GM19397 (cell line): Measurements from ENCODE around the gene GPX3.
A peak's percentile ranks its signal among the peaks of the same experiment; 100 is the strongest.

ENCODE experiments used
- ATAC-seq: cut with Tn5 transposase; IDR thresholded peaks from one replicate; pipeline ENCODE4 v1.9.1; 2021; ENCODE audit warnings: mild to moderate bottlenecking, moderate library complexity; ENCODE audit not compliant: unreplicated experiment

GPX3 gene

GRCh38 chr5:151055336-151055735, 34.9 kb downstream of the GPX3 start:
- ATAC-seq, result no peak

DNA sequence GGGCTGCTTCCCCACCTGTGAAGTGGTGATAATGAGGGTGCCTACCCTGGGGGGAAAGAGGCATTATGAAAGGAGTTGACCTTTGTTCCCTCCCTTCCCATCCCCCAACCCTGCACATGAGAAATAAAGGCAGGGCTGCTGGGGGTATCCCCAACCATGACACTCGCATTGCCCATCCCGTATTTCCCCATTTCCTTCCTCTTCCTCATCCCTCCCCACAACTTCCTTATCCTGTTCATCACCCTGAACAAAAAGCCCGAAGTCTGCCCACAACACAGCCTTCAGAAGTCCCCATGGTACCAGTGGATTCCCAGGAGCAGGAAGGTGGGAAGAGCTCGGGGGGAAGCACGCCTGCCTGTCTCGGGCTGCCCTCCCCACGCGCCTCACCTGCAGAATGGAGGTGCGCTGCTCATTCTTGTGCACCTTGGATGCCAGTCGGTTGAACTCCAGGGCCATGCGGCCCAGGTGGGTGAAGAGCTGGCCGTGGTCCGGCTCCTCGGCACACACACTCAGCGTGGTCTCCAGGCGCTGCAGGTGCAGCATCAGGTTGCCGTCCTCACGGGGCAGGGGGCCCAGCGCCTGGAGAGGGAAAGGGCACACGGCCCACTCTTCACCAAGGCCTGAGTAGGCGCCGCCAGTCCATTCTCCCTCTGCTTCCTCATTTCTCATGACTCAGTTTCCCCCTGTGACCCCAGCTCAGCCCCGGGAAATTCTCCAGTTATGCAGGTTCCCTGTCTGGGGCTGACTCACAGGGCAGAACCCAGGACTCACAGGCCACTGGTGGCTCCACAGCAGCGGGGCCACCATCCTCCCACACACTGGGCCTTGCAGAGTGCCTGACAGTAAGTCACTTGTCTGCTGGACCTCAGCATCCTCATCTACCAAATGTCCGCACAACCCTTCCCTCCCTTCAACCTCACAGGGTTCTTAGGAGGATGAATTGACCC, 36.3 kb downstream of the GPX3 start:
- no peak for ATAC-seq

DNA sequence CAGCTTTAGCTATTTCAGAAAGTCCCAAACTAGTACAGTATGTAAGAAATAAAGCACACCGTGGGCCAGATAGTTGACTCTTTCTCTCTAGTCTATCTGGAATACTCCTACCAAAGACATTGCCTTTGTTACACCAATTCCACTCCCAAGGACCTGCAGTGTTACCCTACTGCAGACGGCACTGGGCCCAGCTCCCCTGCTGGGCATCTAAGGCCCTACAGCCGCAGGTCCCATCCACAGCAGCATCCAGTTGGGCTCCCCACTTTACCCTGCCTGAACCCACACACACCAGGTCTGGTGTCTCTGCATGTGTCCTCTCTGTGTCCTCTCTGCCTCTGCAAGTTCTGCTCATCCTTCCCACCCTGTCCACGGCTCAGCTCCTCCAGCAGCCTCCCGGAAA, 37.9 kb downstream of the GPX3 start:
- ATAC-seq, result no peak

- no peak for ATAC-seq
These were observed 38.6 kb downstream of the GPX3 start for GRCh38 chr5:151058891-151059489.

GRCh38 chr5:151060742-151061141, 40.4 kb downstream of the GPX3 start:
- ATAC-seq, result no peak

DNA sequence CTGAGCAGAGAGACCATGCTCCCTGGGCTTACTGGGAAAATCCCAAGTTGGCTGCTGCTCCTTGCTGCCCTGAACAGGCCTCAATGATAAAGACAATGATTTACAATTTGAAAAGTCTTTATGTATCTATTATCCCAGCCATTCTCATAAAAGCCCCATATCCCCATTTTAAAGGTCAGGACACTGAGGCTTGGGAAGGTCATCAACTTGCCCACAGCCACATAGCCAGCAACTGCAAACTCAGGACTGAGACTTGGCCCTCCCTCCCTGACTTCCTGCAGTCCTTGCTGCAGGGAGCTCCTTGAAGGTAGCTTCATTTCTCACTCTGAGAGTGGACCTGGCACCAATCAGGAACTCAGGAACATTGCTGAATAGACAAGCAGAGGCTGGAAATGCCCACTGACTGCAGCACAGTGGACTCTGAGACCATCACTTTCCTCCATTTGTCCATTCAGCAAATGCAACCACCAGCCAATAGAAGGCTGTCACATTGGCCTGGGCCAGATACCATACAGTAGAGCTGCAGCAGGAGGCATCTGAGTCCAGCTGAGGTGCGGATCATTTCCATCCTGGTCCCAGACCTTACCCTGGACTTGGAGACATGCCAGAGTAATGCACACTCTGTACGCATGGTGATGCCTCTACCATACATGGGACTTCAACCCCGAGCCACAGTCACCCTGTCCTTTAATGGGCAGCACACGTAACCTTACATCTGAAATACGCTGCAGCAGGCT, 42.2 kb downstream of the GPX3 start:
- ATAC-seq, result no peak

GRCh38 chr5:151063142-151063989, 43.0 kb downstream of the GPX3 start:
- ATAC-seq, result no peak

DNA sequence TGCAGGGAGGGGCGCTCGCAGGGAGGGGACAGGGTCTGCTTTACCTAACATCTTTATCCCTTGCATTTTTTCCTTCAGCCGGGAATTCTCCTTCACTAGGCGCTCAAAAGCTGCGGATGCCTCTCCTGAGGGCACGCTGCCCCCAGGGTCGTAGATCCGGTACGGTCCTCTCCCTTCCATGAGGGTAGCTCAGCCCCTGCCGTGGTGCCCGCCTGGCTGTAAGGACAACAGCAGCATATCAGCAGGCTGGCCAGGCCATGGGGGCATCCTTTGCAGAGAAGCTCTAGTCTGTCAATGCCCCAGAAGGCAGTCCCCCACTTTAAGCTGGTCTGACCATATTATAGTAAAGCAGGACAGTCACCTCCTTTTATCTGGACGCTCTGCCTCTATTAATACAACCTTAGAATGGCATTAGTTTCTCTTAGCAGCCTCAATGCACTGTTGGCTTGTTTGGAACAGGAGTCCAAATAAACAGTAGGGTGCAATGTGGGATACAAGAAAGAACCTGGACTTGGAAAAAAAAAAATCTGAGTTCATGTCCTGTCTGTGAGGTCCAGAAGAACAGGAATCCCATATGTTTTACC, 44.6 kb downstream of the GPX3 start:
- ATAC-seq, result no peak

- ATAC-seq, result no peak
These were observed 45.2 kb downstream of the GPX3 start for GRCh38 chr5:151065609-151066008.

GRCh38 chr5:151066920-151067319, 46.5 kb downstream of the GPX3 start:
- no peak for ATAC-seq

GRCh38 chr5:151067632-151068432, 47.4 kb downstream of the GPX3 start:
- ATAC-seq, result no peak

GRCh38 chr5:151068433-151069197, 48.2 kb downstream of the GPX3 start:
- ATAC-seq, result peak; percentile 67

DNA sequence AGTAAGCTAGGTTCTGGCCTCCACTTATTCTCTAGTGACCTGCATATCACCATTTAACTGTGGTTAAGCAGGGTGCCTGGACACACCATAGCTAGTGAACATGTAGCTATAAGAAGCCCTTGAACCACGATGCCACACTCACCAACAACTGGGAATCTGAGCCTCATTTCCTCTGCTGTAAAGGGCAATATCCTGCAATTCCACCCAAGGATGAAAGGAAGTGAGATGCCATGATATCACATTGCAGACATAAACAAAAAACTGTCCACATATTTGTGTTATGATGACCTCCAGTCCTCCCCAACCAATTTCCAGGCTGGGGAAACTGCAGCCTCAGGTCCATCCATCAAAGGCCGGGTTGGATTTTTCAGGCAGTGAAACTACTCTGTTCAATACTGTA, 50.1 kb downstream of the GPX3 start:
- ATAC-seq, result no peak

DNA sequence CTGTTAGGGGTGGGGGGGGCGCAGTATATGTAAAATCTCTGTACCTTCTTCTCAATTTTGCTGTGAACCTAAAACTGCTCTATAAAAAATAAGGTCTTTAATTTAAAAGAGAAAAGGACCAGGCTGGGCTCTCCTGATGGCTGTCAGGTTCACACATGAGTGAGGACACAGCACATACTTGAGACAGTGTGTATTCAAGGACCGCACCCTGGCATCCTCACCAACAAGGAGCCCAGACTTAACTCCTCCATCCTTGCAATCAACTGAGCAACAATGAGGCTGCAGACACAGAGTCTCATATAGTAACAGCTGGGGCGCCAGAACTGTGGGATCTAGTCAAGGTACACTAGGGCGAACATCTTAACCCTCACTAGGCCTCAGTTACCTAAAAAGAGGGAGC, 50.6 kb downstream of the GPX3 start:
- no peak for ATAC-seq

GRCh38 chr5:151071848-151072629, 51.6 kb downstream of the GPX3 start:
- no peak for ATAC-seq

DNA sequence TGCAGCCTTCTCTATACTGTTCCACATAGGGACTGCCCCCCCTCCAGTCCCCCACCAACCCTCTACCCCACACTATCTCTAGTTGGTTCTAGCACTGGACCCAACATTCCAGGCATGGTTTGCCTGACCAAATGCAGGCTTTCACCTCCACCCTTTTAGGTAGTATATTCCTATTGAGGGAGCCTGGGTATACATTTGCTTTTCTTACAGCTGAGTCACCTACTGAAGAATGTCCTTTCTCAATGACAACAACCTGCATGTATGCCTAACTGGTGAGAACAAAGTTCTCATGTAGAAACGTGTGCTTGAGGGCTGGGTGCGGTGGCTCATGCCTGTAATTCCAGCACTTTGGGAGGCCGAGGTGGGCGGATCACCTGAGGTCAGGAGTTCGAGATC, 52.2 kb downstream of the GPX3 start:
- no peak for ATAC-seq

DNA sequence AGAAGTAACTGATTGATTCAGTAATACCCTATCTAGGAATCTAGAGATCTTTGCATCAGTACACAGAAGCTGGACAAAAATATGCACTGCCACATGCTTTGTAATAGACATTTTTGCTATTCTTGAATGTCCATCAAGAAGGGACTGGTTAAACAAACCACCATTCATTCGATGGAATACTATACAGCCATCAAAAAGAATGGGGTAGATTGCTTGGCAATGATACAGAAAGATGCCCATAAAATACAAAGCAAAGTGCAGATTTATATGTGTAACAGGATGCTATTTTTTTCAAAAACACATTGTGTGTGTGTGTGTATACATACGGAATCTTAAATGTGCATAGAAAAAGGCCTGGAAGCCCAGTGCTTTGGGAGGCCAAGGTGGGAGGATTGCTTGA, 52.9 kb downstream of the GPX3 start:
- no peak for ATAC-seq

DNA sequence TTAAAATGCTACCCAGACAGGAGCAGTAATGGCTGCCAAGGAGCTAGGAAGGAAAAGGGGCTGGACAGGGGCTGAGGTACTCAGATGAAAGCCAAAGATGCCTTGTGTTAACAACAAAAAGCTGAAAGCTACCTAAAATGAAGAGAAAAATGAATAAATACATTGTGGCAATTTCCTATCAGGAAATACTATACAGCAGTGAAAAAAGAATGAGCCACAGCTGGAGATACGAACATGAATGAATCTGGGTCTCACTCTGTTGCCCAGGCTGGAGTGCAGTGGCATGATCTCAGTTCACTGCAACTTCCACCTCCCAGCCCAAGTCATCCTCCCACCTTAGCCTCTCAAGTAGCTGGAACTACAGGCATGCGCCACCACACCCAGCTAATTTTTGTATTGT, 54.2 kb downstream of the GPX3 start:
- ATAC-seq, result no peak
